ENCODE data around the gene IL1RN. TPM values are rescaled to one million over a fixed set of nuclear protein-coding genes. Genes with fewer than 3 reads are reported as not detected.

Gene IL1RN
- total RNA-seq, 1 donor from 2014 or later: not detected

DNA sequence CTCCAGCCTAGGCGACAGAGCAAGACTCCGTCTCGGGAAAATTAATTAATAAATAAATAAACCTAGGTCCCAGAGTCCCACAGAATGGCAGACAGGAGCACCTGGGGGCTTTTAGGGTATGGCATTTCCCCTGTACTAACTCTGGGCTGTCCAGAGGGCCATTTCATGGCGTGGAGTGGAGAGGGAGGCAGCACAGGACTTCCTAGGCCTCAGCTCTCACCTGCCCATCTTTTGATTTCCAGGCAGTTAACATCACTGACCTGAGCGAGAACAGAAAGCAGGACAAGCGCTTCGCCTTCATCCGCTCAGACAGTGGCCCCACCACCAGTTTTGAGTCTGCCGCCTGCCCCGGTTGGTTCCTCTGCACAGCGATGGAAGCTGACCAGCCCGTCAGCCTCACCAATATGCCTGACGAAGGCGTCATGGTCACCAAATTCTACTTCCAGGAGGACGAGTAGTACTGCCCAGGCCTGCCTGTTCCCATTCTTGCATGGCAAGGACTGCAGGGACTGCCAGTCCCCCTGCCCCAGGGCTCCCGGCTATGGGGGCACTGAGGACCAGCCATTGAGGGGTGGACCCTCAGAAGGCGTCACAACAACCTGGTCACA, 5.1 kb downstream of the IL1RN start:
- Mint-ChIP-seq H3K27me3 (ENCODE audit: unreplicated experiment) (no peaks in the 10 kb centered on the region), H3K27ac (ENCODE audit: unreplicated experiment) (no peak overlapping the region), H3K36me3 (ENCODE audit: low read depth, unreplicated experiment) (no peaks in the 10 kb centered on the region), H3K4me3 (ENCODE audit: unreplicated experiment) (no peak overlapping the region), H3K4me1 (ENCODE audit: unreplicated experiment) (peaks cover 4% of the 10 kb centered on the region), H3K9me3 (ENCODE audit: unreplicated experiment) (no peaks in the 10 kb centered on the region)
- DNase-seq (ENCODE audit: low spot score): no peak
- TF ChIP-seq, protein P1, sequence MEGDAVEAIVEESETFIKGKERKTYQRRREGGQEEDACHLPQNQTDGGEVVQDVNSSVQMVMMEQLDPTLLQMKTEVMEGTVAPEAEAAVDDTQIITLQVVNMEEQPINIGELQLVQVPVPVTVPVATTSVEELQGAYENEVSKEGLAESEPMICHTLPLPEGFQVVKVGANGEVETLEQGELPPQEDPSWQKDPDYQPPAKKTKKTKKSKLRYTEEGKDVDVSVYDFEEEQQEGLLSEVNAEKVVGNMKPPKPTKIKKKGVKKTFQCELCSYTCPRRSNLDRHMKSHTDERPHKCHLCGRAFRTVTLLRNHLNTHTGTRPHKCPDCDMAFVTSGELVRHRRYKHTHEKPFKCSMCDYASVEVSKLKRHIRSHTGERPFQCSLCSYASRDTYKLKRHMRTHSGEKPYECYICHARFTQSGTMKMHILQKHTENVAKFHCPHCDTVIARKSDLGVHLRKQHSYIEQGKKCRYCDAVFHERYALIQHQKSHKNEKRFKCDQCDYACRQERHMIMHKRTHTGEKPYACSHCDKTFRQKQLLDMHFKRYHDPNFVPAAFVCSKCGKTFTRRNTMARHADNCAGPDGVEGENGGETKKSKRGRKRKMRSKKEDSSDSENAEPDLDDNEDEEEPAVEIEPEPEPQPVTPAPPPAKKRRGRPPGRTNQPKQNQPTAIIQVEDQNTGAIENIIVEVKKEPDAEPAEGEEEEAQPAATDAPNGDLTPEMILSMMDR (IDR thresholded peaks at IDR 0.05; ENCODE audit: unreplicated experiment): no peak

DNA sequence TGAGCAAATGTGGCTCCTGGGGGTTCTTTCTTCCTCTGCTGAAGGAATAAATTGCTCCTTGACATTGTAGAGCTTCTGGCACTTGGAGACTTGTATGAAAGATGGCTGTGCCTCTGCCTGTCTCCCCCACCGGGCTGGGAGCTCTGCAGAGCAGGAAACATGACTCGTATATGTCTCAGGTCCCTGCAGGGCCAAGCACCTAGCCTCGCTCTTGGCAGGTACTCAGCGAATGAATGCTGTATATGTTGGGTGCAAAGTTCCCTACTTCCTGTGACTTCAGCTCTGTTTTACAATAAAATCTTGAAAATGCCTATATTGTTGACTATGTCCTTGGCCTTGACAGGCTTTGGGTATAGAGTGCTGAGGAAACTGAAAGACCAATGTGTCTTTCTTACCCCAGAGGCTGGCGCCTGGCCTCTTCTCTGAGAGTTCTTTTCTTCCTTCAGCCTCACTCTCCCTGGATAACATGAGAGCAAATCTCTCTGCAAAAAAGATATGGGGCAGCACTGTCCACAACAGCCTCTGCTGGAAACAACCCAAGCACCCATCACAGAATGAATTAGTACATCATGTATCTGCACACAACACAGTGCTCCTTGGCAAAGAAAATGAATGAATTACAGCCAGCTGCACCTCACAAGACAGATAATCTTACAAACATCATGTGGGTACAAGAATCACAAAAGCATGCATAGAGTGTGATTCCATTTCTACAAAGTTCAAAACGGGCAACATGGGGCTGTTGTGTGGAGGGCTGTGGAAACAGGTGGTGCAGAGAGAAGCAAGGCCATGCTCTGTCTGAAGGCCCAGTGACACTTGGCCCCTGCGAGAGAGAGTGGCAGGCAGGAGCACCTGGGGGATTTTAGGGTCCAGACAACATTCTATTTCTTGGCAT, 6.6 kb downstream of the IL1RN start:
- Mint-ChIP-seq H3K27me3 (ENCODE audit: unreplicated experiment) (no peaks in the 10 kb centered on the region), H3K27ac (ENCODE audit: unreplicated experiment) (no peak overlapping the region), H3K36me3 (ENCODE audit: low read depth, unreplicated experiment) (no peaks in the 10 kb centered on the region), H3K4me3 (ENCODE audit: unreplicated experiment) (no peak overlapping the region), H3K9me3 (ENCODE audit: unreplicated experiment) (no peaks in the 10 kb centered on the region), H3K4me1 (ENCODE audit: unreplicated experiment) (peaks cover 5% of the 10 kb centered on the region)
- TF ChIP-seq, protein P1 (IDR thresholded peaks at IDR 0.05; ENCODE audit: unreplicated experiment): no peak
- DNase-seq (ENCODE audit: low spot score): no peak

DNA sequence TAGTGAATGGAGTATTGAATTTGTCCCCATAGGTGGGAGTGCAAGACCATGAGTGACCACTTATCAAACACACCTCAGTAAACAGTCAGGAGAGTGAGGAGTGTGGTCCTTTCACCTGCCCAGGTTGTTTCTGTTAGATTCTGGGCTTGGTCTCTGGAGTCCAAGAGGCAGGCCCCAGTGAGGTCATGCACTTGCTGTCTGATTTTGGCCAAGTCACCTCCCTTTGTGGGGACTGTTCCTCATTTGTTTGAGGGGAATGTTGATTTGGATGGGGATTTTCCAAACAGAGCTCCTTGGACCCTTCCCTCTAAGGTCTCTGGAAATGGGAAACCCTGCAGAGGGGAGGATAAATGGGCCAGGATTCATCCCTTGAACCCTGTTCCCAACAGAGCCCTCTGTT, 7.3 kb downstream of the IL1RN start:
- H3K4me1 Mint-ChIP-seq (ENCODE audit: unreplicated experiment): peaks cover 7% of the 10 kb centered on the region
- no peaks in the 10 kb centered on the region for H3K27me3 Mint-ChIP-seq (ENCODE audit: unreplicated experiment)
- H3K27ac Mint-ChIP-seq (ENCODE audit: unreplicated experiment): no peak overlapping the region
- DNase-seq (ENCODE audit: low spot score): no peak
- H3K36me3 Mint-ChIP-seq (ENCODE audit: low read depth, unreplicated experiment): no peaks in the 10 kb centered on the region
- H3K4me3 Mint-ChIP-seq (ENCODE audit: unreplicated experiment): no peak overlapping the region
- TF ChIP-seq, protein P1 (IDR thresholded peaks at IDR 0.05; ENCODE audit: unreplicated experiment): no peak
- no peaks in the 10 kb centered on the region for H3K9me3 Mint-ChIP-seq (ENCODE audit: unreplicated experiment)

DNA sequence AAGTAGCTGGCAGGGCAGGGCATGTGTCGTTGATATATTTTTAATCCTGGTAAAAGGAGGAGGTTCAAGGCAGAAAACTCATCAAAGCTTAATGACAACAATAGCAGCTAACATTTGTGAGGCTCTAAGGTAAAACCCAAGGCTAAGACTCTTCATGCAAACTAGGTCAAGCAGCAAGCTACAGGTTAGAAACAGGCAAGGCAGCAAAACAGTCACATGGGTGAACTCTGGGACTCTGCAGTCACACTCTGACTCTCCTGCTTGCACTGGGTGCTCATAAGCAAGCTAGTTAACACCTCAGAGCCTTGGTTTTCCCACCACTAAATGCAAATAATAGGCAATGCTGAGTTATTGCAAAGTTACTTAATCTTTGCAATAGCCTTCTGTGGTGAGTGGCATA, 7.9 kb downstream of the IL1RN start:
- no peaks in the 10 kb centered on the region for H3K27me3 Mint-ChIP-seq (ENCODE audit: unreplicated experiment)
- H3K27ac Mint-ChIP-seq (ENCODE audit: unreplicated experiment): no peak overlapping the region

More for the DNA sequence above, 7.9 kb downstream of the IL1RN start:
- Mint-ChIP-seq H3K9me3 (ENCODE audit: unreplicated experiment) (no peaks in the 10 kb centered on the region), H3K4me1 (ENCODE audit: unreplicated experiment) (peaks cover 3% of the 10 kb centered on the region), H3K36me3 (ENCODE audit: low read depth, unreplicated experiment) (no peaks in the 10 kb centered on the region), H3K4me3 (ENCODE audit: unreplicated experiment) (no peak overlapping the region)
- TF ChIP-seq, protein P1 (IDR thresholded peaks at IDR 0.05; ENCODE audit: unreplicated experiment): no peak
- no peak for DNase-seq (ENCODE audit: low spot score)

Data from endothelial cell (in vitro differentiated cells).